Measurements from ENCODE around the gene INSM2.

Gene INSM2

GRCh38 chr14:35535483-35536112, 1.6 kb downstream of the INSM2 start:
- H3K4me3 ChIP-seq (replicated peaks; ENCODE audit: low read depth, low read length): peak overlapping the region; percentile 27
- TF ChIP-seq CTCF (IDR thresholded peaks at IDR 0.05; ENCODE audit: low read length, missing control alignments): no peak
- no peak for DNase-seq (ENCODE audit: low read depth)

DNA sequence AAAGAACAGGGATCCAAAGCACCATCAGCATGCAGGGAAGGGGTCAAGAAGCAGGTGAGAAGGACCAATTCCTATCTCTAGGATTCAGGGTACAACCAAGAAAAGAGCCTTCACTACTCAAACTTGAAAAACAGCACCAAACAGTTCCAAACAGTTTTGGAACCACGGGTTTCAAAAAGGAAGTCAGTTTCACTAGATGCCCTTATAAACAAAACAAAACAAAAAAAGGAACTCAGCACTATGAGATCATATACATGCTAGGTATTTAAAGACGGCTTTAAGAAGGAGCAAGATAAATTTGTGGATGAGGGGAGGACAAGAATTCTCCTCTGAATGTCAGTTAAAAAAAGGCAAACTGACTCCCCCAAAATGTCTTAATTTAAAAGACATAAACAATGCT, 6.0 kb downstream of the INSM2 start:
- H3K4me3 ChIP-seq (replicated peaks; ENCODE audit: low read depth, low read length): no peak overlapping the region
- no peak for DNase-seq (ENCODE audit: low read depth)
- TF ChIP-seq CTCF (IDR thresholded peaks at IDR 0.05; ENCODE audit: low read length, missing control alignments): no peak

DNA sequence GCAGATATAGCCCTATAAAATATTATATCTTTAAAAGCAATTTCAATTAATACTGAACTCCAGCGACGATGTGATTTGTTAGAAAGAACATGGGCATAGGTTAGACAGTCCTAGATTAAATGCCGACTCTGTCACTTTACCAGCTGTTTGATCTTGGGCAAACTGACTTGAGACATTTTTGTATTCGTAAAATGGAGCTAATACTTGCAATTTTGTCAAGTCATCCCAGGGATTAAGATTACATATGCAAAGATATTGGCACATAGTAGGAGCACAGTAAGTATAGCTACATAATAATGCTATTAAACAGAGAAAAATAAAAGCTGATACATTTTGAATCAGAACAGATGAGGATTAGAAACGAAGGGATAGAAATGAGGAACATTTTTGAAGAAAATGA, 9.0 kb downstream of the INSM2 start:
- TF ChIP-seq CTCF (IDR thresholded peaks at IDR 0.05; ENCODE audit: low read length, missing control alignments): no peak
- no peak overlapping the region for H3K4me3 ChIP-seq (replicated peaks; ENCODE audit: low read depth, low read length)
- DNase-seq (ENCODE audit: low read depth): no peak

- no peak overlapping the region for H3K4me3 ChIP-seq (replicated peaks; ENCODE audit: low read depth, low read length)
- no peak for TF ChIP-seq CTCF (IDR thresholded peaks at IDR 0.05; ENCODE audit: low read length, missing control alignments)
- no peak for DNase-seq (ENCODE audit: low read depth)
These were observed 15.6 kb downstream of the INSM2 start for GRCh38 chr14:35549551-35549950.

GRCh38 chr14:35551081-35551480, 17.1 kb downstream of the INSM2 start:
- DNase-seq (ENCODE audit: low read depth): no peak
- H3K4me3 ChIP-seq (replicated peaks; ENCODE audit: low read depth, low read length): no peak overlapping the region
- TF ChIP-seq CTCF (IDR thresholded peaks at IDR 0.05; ENCODE audit: low read length, missing control alignments): no peak

DNA sequence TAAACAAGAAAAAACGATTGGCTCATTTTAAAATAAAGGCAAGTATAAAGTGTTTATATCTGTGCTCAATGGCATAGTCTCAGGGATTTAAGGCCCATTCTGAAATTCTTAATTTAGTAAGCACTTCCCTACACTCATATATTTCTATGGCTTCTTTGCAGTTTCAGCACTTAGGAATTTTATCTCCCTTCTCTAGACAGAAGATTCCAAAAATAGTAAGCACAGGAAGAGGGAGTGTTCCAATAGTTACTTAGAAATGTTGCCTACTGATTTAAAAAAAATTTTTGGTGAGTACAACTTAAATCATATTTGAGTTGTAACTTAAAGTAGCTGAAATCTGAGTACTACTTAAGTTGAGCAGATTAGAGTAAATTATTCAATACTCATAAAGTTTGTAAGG, 19.8 kb downstream of the INSM2 start:
- no peak overlapping the region for H3K4me3 ChIP-seq (replicated peaks; ENCODE audit: low read depth, low read length)
- peak; percentile 67 for DNase-seq (ENCODE audit: low read depth)
- TF ChIP-seq CTCF (IDR thresholded peaks at IDR 0.05; ENCODE audit: low read length, missing control alignments): no peak

- no peak overlapping the region for H3K4me3 ChIP-seq (replicated peaks; ENCODE audit: low read depth, low read length)
- no peak for DNase-seq (ENCODE audit: low read depth)
- TF ChIP-seq CTCF (IDR thresholded peaks at IDR 0.05; ENCODE audit: low read length, missing control alignments): no peak
These were observed 22.6 kb downstream of the INSM2 start for GRCh38 chr14:35556548-35556947.
